NT2/D1 (cell line): ENCODE data around the gene PARD3.

Experiments
- SUZ12 ChIP-seq: IDR thresholded peaks from 2 replicates; pipeline ENCODE4 v1.6.1; 2011; ENCODE audit not compliant: insufficient read length, insufficient read depth; ENCODE audit errors: extremely low read depth
- YY1 ChIP-seq: IDR thresholded peaks from 2 replicates; pipeline ENCODE4 v1.6.1; 2011; ENCODE audit not compliant: insufficient read length, insufficient read depth

DNA sequence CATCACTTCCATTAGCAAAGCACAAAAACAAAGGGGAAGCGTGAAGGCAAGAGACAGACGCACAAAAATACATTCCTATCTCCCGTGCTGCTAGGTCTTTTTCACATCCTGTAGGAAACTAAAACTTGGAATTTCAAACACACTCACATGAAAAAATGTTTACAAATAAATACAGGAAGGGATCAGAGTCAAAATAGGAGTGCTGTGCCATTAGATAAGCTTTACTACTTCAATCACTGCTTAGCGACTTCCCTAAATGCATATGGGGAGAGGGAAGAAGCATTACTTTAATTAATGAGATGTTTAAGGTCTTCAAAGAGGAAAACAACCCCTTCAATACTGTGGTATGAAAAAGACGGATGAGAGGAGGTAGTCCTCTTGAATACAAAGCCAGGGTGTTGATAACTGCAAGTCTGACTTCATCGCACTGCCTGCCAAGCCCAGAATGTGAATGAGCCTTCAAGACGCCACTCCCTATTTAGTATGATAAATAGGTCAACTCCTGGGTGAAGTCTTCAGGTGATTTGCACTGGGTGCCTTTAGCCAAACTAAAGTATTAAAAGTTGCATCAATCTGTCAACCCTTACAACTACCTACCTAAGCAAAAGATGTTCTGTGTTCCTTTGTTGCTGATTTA is 13.9 kb downstream of the PARD3 start:
- TF ChIP-seq YY1 (no peak), SUZ12 (no peak)
